Esophagus muscularis mucosa (tissue), 3 donors: ENCODE results near the gene SPTB.

ENCODE experiments used
- CTCF ChIP-seq, 3 experiments: fragments of 200-600 bp in 2 of 3; fragments of 450-650 bp in 1 of 3; sonication (generic) in 2 of 3; IDR thresholded peaks; one replicate each; pipeline ENCODE4 v1.5.1; 2017 to 2019; ENCODE audit warnings: antibody characterized with exemption in 3 of 3, mild to moderate bottlenecking in 2 of 3, moderate library complexity in 1 of 3
- POLR2A ChIP-seq: fragments of 450-650 bp; IDR thresholded peaks from one replicate; pipeline ENCODE4 v1.6.1; 2017; ENCODE audit warnings: antibody characterized with exemption, moderate library complexity, mild to moderate bottlenecking, low read depth
- POLR2AphosphoS5 ChIP-seq, 2 donors: sonication (generic); formaldehyde crosslinking; IDR thresholded peaks; one replicate each; pipeline ENCODE4 v1.6.1; 2017; ENCODE audit warnings: antibody characterized with exemption in 2 of 2

- TF ChIP-seq CTCF (IDR thresholded peaks at IDR 0.05) (no peak), POLR2A (no peak), POLR2AphosphoS5 (IDR thresholded peaks at IDR 0.05) (no peak)
These were observed 83.8 kb downstream of the SPTB start for GRCh38 chr14:64795921-64796320.
